Cardiac muscle cell (in vitro differentiated cells and primary cell): ENCODE results near the gene PAQR6. TPM values are rescaled to one million over a fixed set of nuclear protein-coding genes. Genes with fewer than 3 reads are reported as not detected.
A peak's percentile ranks its signal among the peaks of the same experiment; 100 is the strongest.

Experiments used
- DNase-seq, 2 donors: peaks; one replicate each; pipeline versions ENCODE4 v3.0.0 to v3.0.0-alpha.2; 2010 to 2017; ENCODE audit warnings: low read depth in 1 of 2, low spot score in 1 of 2
- H3K27ac ChIP-seq: fragments of 200-600 bp; sonication (generic); 2 replicates; pipeline ENCODE4 v1.5.1; 2016
- H3K27me3 ChIP-seq: fragments of 200-600 bp; sonication (generic); 2 replicates; pipeline ENCODE4 v1.6.0; 2016; ENCODE audit warnings: control low read depth
- H3K36me3 ChIP-seq: fragments of 200-600 bp; sonication (generic); 2 replicates; pipeline ENCODE4 v1.5.1; 2016; ENCODE audit warnings: control low read depth
- H3K4me1 ChIP-seq: fragments of 200-600 bp; sonication (generic); 2 replicates; pipeline ENCODE4 v1.8.1; 2017; ENCODE audit warnings: low read depth, mild to moderate bottlenecking, mixed run types
- H3K4me3 ChIP-seq: fragments of 200-600 bp; sonication (generic); 2 replicates; pipeline ENCODE4 v1.5.1; 2016; ENCODE audit warnings: mild to moderate bottlenecking
- H3K9me3 ChIP-seq: fragments of 200-600 bp; sonication (generic); 2 replicates; pipeline ENCODE4 v1.5.1; 2017; ENCODE audit warnings: low read depth, mild to moderate bottlenecking, control low read depth
- polyA plus RNA-seq: library from polyadenylated mRNA; unstranded; fragments of >200 nt; fragmentation: Nextera tagmentation; extraction: Ambion mirVana; gene quantifications from 2 replicates; pipeline ENCODE4 v1.2.1, GENCODE V29; 2016
- total RNA-seq: library from RNA; depleted of rRNA; stranded (reverse); fragments of >200 nt; gene quantifications from 2 replicates; pipeline ENCODE4 v1.2.3, GENCODE V29; 2016
- TF ChIP-seq, protein P1 (sequence below): IDR thresholded peaks from 2 replicates; pipeline ENCODE4 v1.5.1; 2012; ENCODE audit warnings: low read depth, mild to moderate bottlenecking, low read length

The PAQR6 gene
- total and polyA plus RNA-seq, 2 experiments from 2014 or later, result 35.7 to 40.1 TPM

DNA sequence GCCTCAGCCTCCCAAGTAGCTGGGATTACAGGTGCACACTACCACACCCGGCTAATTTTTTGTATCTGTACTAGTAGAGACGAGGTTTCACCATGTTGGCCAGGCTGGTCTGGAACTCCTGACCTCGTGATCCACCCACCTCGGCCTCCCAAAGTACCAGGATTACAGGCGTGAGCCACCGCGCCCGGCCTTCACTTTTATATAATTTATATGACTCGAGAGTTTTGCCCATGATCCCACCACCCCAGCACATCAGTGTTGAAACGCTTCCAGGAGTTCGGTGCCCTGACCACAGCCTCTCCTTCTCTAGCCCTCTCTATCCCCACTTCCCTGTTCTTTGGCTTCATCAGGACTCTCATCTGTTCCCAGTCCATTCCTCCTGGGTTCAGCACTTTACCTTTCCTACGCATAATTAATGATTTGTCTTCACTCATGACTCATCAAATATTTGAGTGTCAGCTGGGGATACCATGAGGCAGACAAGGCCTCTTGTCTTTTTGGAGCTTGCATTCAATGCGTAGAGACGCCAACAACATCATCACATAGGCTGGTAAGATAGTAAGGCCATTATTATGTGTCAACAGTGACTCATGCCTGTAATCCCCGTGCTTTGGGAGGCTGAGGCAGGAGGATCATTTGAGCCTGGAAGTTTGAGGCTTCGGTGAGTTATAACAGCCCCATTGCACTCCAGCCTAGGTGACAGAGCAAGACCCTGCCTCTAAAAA is 33.7 kb downstream of the PAQR6 start:
- Histone ChIP-seq H3K4me3 (peak overlapping the region; percentile 48), H3K36me3 (no peaks in the 10 kb centered on the region), H3K27me3 (no peaks in the 10 kb centered on the region), H3K9me3 (no peaks in the 10 kb centered on the region), H3K27ac (peak overlapping the region; percentile 98), H3K4me1 (peaks cover 4% of the 10 kb centered on the region)
- TF ChIP-seq, protein P1, sequence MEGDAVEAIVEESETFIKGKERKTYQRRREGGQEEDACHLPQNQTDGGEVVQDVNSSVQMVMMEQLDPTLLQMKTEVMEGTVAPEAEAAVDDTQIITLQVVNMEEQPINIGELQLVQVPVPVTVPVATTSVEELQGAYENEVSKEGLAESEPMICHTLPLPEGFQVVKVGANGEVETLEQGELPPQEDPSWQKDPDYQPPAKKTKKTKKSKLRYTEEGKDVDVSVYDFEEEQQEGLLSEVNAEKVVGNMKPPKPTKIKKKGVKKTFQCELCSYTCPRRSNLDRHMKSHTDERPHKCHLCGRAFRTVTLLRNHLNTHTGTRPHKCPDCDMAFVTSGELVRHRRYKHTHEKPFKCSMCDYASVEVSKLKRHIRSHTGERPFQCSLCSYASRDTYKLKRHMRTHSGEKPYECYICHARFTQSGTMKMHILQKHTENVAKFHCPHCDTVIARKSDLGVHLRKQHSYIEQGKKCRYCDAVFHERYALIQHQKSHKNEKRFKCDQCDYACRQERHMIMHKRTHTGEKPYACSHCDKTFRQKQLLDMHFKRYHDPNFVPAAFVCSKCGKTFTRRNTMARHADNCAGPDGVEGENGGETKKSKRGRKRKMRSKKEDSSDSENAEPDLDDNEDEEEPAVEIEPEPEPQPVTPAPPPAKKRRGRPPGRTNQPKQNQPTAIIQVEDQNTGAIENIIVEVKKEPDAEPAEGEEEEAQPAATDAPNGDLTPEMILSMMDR, result no peak
- peak in 1 of 2 donors; percentile 50 for DNase-seq

DNA sequence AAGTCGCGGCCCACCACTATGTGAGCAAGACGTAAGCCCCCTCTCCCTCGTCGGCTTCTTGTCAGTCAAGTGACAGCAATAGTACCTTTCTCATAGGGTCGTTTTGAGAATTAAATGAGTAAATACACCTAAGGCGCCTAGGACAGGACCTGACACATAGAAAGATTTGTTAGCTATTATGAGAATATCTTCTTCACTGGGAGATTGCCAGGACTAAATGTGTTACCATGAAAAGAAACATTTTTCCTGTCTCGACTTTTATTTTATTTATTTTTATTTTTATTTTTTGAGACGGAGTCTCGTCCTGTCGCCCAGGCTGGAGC is 34.3 kb downstream of the PAQR6 start:
- DNase-seq, result no peak
- Histone ChIP-seq H3K4me1 (peaks cover 4% of the 10 kb centered on the region), H3K36me3 (no peaks in the 10 kb centered on the region), H3K27ac (peak overlapping the region; percentile 98), H3K4me3 (peak overlapping the region; percentile 48), H3K27me3 (no peaks in the 10 kb centered on the region), H3K9me3 (no peaks in the 10 kb centered on the region)
- TF ChIP-seq, protein P1, result no peak

DNA sequence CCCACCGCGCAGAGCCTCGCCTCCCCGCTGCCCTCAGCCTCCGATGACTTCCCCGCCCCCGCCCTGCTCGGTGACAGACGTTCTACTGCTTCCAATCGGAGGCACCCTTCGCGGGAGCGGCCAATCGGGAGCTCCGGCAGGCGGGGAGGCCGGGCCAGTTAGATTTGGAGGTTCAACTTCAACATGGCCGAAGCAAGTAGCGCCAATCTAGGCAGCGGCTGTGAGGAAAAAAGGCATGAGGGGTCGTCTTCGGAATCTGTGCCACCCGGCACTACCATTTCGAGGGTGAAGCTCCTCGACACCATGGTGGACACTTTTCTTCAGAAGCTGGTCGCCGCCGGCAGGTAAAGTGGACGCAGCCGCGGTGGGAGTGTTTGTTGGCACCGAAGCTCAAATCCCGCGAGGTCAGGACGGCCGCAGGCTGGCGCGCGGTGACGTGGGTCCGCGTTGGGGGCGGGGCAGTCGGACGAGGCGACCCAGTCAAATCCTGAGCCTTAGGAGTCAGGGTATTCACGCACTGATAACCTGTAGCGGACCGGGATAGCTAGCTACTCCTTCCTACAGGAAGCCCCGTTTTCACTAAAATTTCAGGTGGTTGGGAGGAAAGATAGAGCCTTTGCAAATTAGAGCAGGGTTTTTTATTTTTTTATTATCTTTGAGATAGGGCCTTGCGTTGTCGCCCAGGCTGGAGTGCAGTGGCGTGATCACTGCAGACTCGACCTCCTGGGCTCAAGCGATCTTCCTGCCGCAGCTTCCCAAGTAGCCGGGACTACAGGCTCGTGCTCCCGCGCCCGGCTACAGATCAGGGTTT is 34.8 kb downstream of the PAQR6 start, which contains the start of gene PMF1:
PMF1 (plus strand) TSS at position 175 of the 811 bp plus-strand sequence; CDS start at position 184, 9 bp downstream.
- peak within 1 kb of the TSS; percentile 48 for H3K4me3 ChIP-seq
- peak within 1 kb of the TSS; percentile 98 for H3K27ac ChIP-seq
- TF ChIP-seq, protein P1, result no peak
- H3K36me3 ChIP-seq, result peaks cover 1% of the 10 kb centered on the region
- peak; percentile 97 for DNase-seq
- no peaks in the 10 kb centered on the region for H3K27me3 ChIP-seq
- no peaks in the 10 kb centered on the region for H3K9me3 ChIP-seq
- H3K4me1 ChIP-seq, result peaks cover 4% of the 10 kb centered on the region

DNA sequence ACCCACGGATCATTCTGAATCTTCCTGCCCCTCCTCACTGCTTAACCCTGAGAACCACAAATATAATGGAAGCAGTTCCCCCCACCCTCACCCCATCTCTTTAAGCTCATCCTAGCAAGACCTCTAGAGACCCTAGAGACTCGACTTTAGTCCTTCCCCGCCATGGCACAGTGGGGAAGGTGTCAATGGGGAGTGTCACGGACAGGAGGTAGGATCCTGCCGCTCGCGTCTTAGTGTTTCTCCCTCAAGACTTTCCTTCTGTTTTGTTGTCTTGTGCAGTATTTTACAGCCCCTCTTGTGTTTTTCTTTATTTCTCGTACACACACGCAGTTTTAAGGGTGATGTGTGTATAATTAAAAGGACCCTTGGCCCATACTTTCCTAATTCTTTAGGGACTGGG is 35.7 kb downstream of the PAQR6 start:
- Histone ChIP-seq H3K27ac (peak overlapping the region; percentile 98), H3K27me3 (no peaks in the 10 kb centered on the region), H3K36me3 (peaks cover 3% of the 10 kb centered on the region), H3K9me3 (no peaks in the 10 kb centered on the region), H3K4me3 (peak overlapping the region; percentile 48), H3K4me1 (peaks cover 4% of the 10 kb centered on the region)
- TF ChIP-seq, protein P1, result no peak
- no peak for DNase-seq

DNA sequence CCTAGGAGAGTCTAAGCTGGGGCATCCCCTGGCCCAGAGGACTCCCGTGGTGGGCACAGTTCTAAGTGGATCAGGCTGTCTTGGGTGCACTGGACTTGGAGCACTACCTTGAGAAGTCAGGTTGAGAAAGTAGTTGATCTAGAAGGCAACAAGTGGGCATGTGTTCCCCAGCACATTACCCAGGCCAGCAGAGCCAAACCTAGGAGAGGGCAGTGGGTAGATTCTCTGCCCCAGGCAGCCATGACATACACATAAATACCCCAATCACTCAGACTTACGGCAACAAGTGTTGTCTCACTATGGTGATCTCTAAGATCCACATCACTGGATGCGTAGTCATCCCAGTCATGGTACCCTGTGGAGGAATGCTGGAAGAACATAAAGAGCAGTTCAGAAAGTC is 36.6 kb downstream of the PAQR6 start:
- Histone ChIP-seq H3K27ac (no peak overlapping the region), H3K36me3 (peaks cover 3% of the 10 kb centered on the region), H3K4me1 (peaks cover 4% of the 10 kb centered on the region)

More for the DNA sequence above, 36.6 kb downstream of the PAQR6 start:
- no peak for DNase-seq
- no peak overlapping the region for H3K4me3 ChIP-seq
- TF ChIP-seq, protein P1, result no peak
- no peaks in the 10 kb centered on the region for H3K27me3 ChIP-seq
- no peaks in the 10 kb centered on the region for H3K9me3 ChIP-seq
